Adrenal gland (tissue), 12 donors: ENCODE data around the gene OSM. TPM values are rescaled to one million over a fixed set of nuclear protein-coding genes. Genes with fewer than 3 reads are reported as not detected.

ENCODE experiments used
- DNase-seq, 7 donors: peaks; one replicate each; pipeline ENCODE4 v3.0.0-alpha.2; 2019 to 2020
- H3K27ac ChIP-seq, 5 donors: fragments of 200-600 bp; sonication (generic) in 4 of 5; 1 replicate in 3 of 5; 2 replicates in 2 of 5; pipeline versions ENCODE4 v1.5.1 to v1.8.0; 2016 to 2020; ENCODE audit warnings: mild to moderate bottlenecking in 1 of 5
- H3K27me3 ChIP-seq: fragments of 200-600 bp; 2 replicates; pipeline ENCODE4 v1.8.0; 2021
- H3K36me3 ChIP-seq, 2 donors: fragments of 200-600 bp; replicated peaks in 1 of 2; 1 replicate in 1 of 2; 2 replicates in 1 of 2; pipeline versions ENCODE4 v1.5.1 to v1.8.0; 2018 to 2022
- H3K4me1 ChIP-seq, 2 donors: fragments of 200-600 bp; replicated peaks in 1 of 2; 1 replicate in 1 of 2; 2 replicates in 1 of 2; pipeline versions ENCODE4 v1.5.1 to v1.8.0; 2018 to 2021
- H3K4me3 ChIP-seq, 4 donors: fragments of 200-600 bp; sonication (generic) in 3 of 4; one replicate each; pipeline ENCODE4 v1.5.1; 2016 to 2018
- H3K9me3 ChIP-seq, 3 donors: fragments of 200-600 bp; sonication (generic) in 1 of 3; replicated peaks in 1 of 3; 1 replicate in 2 of 3; 2 replicates in 1 of 3; pipeline versions ENCODE4 v1.5.1 to v1.8.0; 2016 to 2021
- POLR2A ChIP-seq, 2 donors: fragments of 450-650 bp; IDR thresholded peaks; one replicate each; pipeline ENCODE4 v1.6.1; 2017; ENCODE audit warnings: antibody characterized with exemption in 2 of 2, mild to moderate bottlenecking in 2 of 2, moderate library complexity in 1 of 2
- WGBS, 4 donors: extraction: QIAGEN DNeasy Blood & Tissue Kit in 2 of 4; methylation state at CpG; one replicate each; pipeline versions ENCODE4 v1.1.5 to v1.1.7; 2013 to 2017; 5-methylcytosine and 5-hydroxymethylcytosine counted together
- intact Hi-C, 2 donors: fragments of 100-400 bp; cut with DNase I; formaldehyde crosslinking; loops; one replicate each; pipeline versions ENCODE4 v1.14.1 to v1.15.0; 2022 to 2023
- polyA plus RNA-seq, 3 donors: library from polyadenylated mRNA; stranded (reverse); fragments of 200-250 nt in 2 of 3; fragments of 350-450 nt in 1 of 3; fragmentation: Illumina TruSeq in 1 of 3; extraction: RNeasy Lipid Tissue Mini Kit (QIAGEN cat#74804) in 1 of 3; gene quantifications; one replicate each; pipeline ENCODE4 v1.2.3, GENCODE V29; 2013 to 2014
- total RNA-seq, 9 donors: library from RNA; depleted of rRNA in 4 of 9; stranded (reverse); fragments of >200 nt in 4 of 9; fragments of 120-200 nt in 1 of 9; fragmentation: NEBNext Ultra II Directional in 1 of 9; extraction: Animal tissue kit (Norgen Biotek cat#: 25700) in 1 of 9; gene quantifications; one replicate each; pipeline versions ENCODE4 v1.1.0 to v1.2.4, GENCODE V29; 2013 to 2023
- TF ChIP-seq, protein P1 (sequence below), 6 experiments: fragments of 450-650 bp in 4 of 6; fragments of 200-600 bp in 2 of 6; sonication (generic) in 1 of 6; IDR thresholded peaks; 1 replicate in 5 of 6; 2 replicates in 1 of 6; pipeline versions ENCODE4 v1.5.1 to v1.8.0; 2016 to 2021; ENCODE audit warnings: antibody characterized with exemption in 6 of 6, mild to moderate bottlenecking in 2 of 6, moderate library complexity in 1 of 6
- donor health status: healthy with polysubstance abuse.
- donor health status: Bipolar disorder and iron deficiency.
- donor health status: DM: yes; HTN: yes; CAD: no.
- donor health status: DM: no; HTN: no; CAD: no.
- donor health status: DM: no; HTN: no; CAD: no.
- donor health status: DM: yes; HTN: yes; CAD: no.

The OSM gene
- total and polyA plus RNA-seq, 12 donors = 0.44 to 8.1 (median 1.5) TPM; not detected in 1

DNA sequence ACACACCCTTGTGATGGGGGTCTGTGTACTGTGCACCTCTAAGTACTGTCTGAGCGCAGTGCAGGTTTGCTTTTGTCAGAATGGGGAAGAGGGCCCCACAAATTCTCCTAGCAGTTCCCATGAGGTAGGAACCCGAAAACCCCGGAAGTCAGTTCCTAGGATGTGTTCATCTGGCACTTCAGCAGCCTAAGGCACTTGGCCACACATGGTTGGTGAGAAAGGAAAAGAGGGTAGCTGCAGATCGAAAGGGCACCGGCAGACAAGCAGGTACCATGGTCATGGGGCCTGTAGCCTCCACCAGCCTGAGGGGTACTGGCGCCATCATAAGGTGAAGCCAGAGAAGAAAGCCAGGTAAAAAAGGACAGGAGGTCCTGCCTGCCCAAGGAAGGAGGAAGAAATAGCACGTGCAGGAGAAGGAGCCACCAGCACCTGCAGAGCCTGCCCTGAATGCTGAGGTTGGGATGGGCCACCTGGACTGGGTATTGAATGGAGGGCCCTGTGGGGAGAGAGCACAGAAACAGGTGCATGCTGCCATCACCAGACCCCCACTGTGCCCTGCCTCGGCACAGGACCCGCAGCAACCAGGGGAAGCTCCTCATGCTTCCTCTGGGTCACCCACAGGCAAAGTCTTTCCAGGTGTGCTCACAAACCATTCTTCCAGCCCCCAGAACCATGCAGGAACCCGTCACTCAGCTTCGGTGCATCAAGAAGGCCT is 30.8 kb upstream of the OSM start:
- peaks cover 0 to 24% of the 10 kb centered on the region in 2 donors for H3K4me1 ChIP-seq
- DNase-seq = no peak
- H3K27ac ChIP-seq = no peak overlapping the region
- H3K36me3 ChIP-seq = peaks cover 0 to 89% of the 10 kb centered on the region in 2 donors
- intact Hi-C loops = no loop called here
- no peaks in the 10 kb centered on the region for H3K27me3 ChIP-seq
- WGBS, 4 donors = 93 to 96% (median 94%) methylated on average over 8 to 11 of the region's 11 CpGs
- no peak overlapping the region for H3K4me3 ChIP-seq
- no peaks in the 10 kb centered on the region for H3K9me3 ChIP-seq
- TF ChIP-seq POLR2A (IDR thresholded peaks at IDR 0.05) = no peak
- TF ChIP-seq, protein P1, sequence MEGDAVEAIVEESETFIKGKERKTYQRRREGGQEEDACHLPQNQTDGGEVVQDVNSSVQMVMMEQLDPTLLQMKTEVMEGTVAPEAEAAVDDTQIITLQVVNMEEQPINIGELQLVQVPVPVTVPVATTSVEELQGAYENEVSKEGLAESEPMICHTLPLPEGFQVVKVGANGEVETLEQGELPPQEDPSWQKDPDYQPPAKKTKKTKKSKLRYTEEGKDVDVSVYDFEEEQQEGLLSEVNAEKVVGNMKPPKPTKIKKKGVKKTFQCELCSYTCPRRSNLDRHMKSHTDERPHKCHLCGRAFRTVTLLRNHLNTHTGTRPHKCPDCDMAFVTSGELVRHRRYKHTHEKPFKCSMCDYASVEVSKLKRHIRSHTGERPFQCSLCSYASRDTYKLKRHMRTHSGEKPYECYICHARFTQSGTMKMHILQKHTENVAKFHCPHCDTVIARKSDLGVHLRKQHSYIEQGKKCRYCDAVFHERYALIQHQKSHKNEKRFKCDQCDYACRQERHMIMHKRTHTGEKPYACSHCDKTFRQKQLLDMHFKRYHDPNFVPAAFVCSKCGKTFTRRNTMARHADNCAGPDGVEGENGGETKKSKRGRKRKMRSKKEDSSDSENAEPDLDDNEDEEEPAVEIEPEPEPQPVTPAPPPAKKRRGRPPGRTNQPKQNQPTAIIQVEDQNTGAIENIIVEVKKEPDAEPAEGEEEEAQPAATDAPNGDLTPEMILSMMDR (IDR thresholded peaks at IDR 0.05) = no peak

GRCh38 chr22:30296833-30297232 is 30.2 kb upstream of the OSM start:
- 88 to 97% (median 93%) methylated on average over 2 to 3 of the region's 3 CpGs for WGBS, 4 donors
- H3K36me3 ChIP-seq = peaks cover 0 to 95% of the 10 kb centered on the region in 2 donors

GRCh38 chr22:30296324-30296723 is 29.7 kb upstream of the OSM start:
- no peak for DNase-seq
- no peak overlapping the region for H3K27ac ChIP-seq
- WGBS, 4 donors = 84 to 92% (median 90%) methylated on average over 4 of the region's 4 CpGs
- no peaks in the 10 kb centered on the region for H3K9me3 ChIP-seq
- peaks cover 0 to 96% of the 10 kb centered on the region in 2 donors for H3K36me3 ChIP-seq
- H3K4me3 ChIP-seq = no peak overlapping the region
- intact Hi-C loops = no loop called here
- TF ChIP-seq POLR2A (IDR thresholded peaks at IDR 0.05) = no peak
- TF ChIP-seq, protein P1 (IDR thresholded peaks at IDR 0.05) = no peak
- H3K4me1 ChIP-seq = peaks cover 3 to 20% of the 10 kb centered on the region in 2 donors
- no peaks in the 10 kb centered on the region for H3K27me3 ChIP-seq

More at GRCh38 chr22:30296833-30297232, 30.2 kb upstream of the OSM start:
- intact Hi-C loops = no loop called here
- no peak for DNase-seq
- H3K4me3 ChIP-seq = no peak overlapping the region
- H3K27me3 ChIP-seq = no peaks in the 10 kb centered on the region
- H3K9me3 ChIP-seq = no peaks in the 10 kb centered on the region
- no peak for TF ChIP-seq POLR2A (IDR thresholded peaks at IDR 0.05)
- TF ChIP-seq, protein P1 (IDR thresholded peaks at IDR 0.05) = no peak
- H3K4me1 ChIP-seq = peaks cover 0 to 20% of the 10 kb centered on the region in 2 donors
- H3K27ac ChIP-seq = no peak overlapping the region

DNA sequence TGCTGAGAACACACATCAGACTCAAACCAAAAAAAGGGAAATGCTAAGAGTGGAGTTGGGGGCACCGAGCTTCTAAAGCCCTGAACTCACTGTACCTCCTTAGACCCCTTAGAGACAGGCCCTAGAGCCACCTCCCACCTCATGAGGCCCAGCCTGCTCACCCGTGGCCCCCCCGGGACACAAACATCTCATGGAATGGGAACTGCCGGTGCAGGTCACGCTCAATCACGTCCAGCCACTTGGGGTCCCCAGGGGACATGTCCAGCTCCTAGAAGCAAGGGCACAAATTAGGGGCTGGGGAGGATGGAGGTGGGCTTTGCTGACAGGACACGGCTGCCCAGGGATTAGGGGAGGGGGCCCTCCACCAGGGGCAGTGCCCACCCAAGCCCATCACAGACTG is 28.9 kb upstream of the OSM start:
- WGBS, 4 donors = 57 to 81% (median 72%) methylated on average over 3 to 7 of the region's 7 CpGs
- DNase-seq = no peak
- Histone ChIP-seq H3K9me3 (no peaks in the 10 kb centered on the region), H3K4me1 (peaks cover 10 to 20% of the 10 kb centered on the region in 2 donors), H3K27me3 (no peaks in the 10 kb centered on the region), H3K27ac (no peak overlapping the region), H3K36me3 (peaks cover 0 to 89% of the 10 kb centered on the region in 2 donors), H3K4me3 (no peak overlapping the region)
- TF ChIP-seq, protein P1 (IDR thresholded peaks at IDR 0.05) = no peak
- no peak for TF ChIP-seq POLR2A (IDR thresholded peaks at IDR 0.05)
- intact Hi-C loops = no loop called here
